H1 (cell line): ENCODE results near the gene KLHL29. TPM values are rescaled to one million over a fixed set of nuclear protein-coding genes. Genes with fewer than 3 reads are reported as not detected.

Source experiments
- CTCF ChIA-PET: fragments of 300-600 bp; sonication (Branson Sonifier 250); formaldehyde crosslinking; loops from one replicate; lab custom pipeline; 2021; ENCODE audit not compliant: partially characterized antibody; lab: Charles Lee
- POLR2A ChIA-PET: fragments of 300-600 bp; sonication (Branson Sonifier 250); formaldehyde crosslinking; loops from one replicate; lab custom pipeline; 2021; ENCODE audit warnings: inconsistent platforms; ENCODE audit not compliant: partially characterized antibody; lab: Charles Lee
- DNase-seq, 2 experiments: peaks; one replicate each; pipeline versions ENCODE4 v3.0.0 to v3.0.0-alpha.2; 2010 to 2022; ENCODE audit warnings: low spot score in 2 of 2, low read depth in 1 of 2, mixed read lengths in 1 of 2
- FAIRE-seq: peaks from 2 replicates; lab custom pipeline; 2011; peaks lifted over from hg19 to GRCh38; lab: Jason Lieb, UNC
- H2AFZ ChIP-seq: 2 replicates; pipeline ENCODE4 v1.8.1; 2012; ENCODE audit warnings: low read length, inconsistent platforms
- H2AK5ac ChIP-seq: 2 replicates; pipeline ENCODE4 v1.6.1; 2013; ENCODE audit warnings: low read depth, low read length
- H2BK120ac ChIP-seq: replicated peaks from 2 replicates; pipeline ENCODE3; 2013; ENCODE audit warnings: low read depth, low read length, inconsistent platforms
- H2BK12ac ChIP-seq: 2 replicates; pipeline ENCODE4 v1.6.1; 2013; ENCODE audit warnings: low read depth, low read length
- H2BK15ac ChIP-seq: 2 replicates; pipeline ENCODE4 v1.6.1; 2013; ENCODE audit warnings: low read length
- H2BK20ac ChIP-seq: 2 replicates; pipeline ENCODE4 v1.6.1; 2013; ENCODE audit warnings: low read length
- H2BK5ac ChIP-seq: 2 replicates; pipeline ENCODE4 v1.6.1; 2013; ENCODE audit warnings: low read depth, low read length
- H3K14ac ChIP-seq: 2 replicates; pipeline ENCODE4 v1.6.1; 2013; ENCODE audit warnings: inconsistent platforms; ENCODE audit not compliant: insufficient read length
- H3K18ac ChIP-seq: 2 replicates; pipeline ENCODE4 v1.6.1; 2013; ENCODE audit warnings: low read length; ENCODE audit errors: extremely low read depth
- H3K23ac ChIP-seq: 2 replicates; pipeline ENCODE4 v1.6.1; 2013; ENCODE audit warnings: inconsistent platforms; ENCODE audit not compliant: insufficient read length
- H3K23me2 ChIP-seq: 2 replicates; pipeline ENCODE4 v1.6.1; 2013; ENCODE audit warnings: low read depth, low read length
- H3K27ac ChIP-seq: 2 replicates; pipeline ENCODE4 v1.6.1; 2011; ENCODE audit warnings: low read depth, low read length, inconsistent platforms
- H3K27me3 ChIP-seq, 4 experiments: replicated peaks in 1 of 4; 1 replicate in 1 of 4; 2 replicates in 3 of 4; pipeline versions ENCODE4 v1.6.1 to v1.8.1; 2011 to 2013; ENCODE audit warnings: low read length in 3 of 4, mild to moderate bottlenecking in 3 of 4, inconsistent platforms in 2 of 4, mixed read lengths in 2 of 4, moderate library complexity in 1 of 4; ENCODE audit not compliant: control insufficient read depth in 3 of 4, insufficient read depth in 3 of 4; ENCODE audit errors: extremely low read depth in 1 of 4
- H3K36me3 ChIP-seq, 4 experiments: 2 replicates each; pipeline versions ENCODE4 v1.6.1 to v1.8.1; 2011 to 2013; ENCODE audit warnings: mild to moderate bottlenecking in 4 of 4, low read length in 3 of 4, moderate library complexity in 2 of 4, control low read depth in 1 of 4, inconsistent platforms in 1 of 4; ENCODE audit not compliant: insufficient read depth in 4 of 4, control insufficient read depth in 2 of 4
- H3K4ac ChIP-seq: replicated peaks from 2 replicates; pipeline ENCODE3; 2013; ENCODE audit warnings: low read length, low read depth, mixed read lengths, inconsistent platforms; ENCODE audit not compliant: insufficient read length
- H3K4me1 ChIP-seq, 4 experiments: replicated peaks in 1 of 4; 1 replicate in 1 of 4; 2 replicates in 3 of 4; pipeline versions ENCODE4 v1.6.1 to v1.8.1; 2011 to 2013; ENCODE audit warnings: low read length in 3 of 4, inconsistent platforms in 2 of 4, mixed read lengths in 1 of 4; ENCODE audit not compliant: insufficient read depth in 4 of 4, control insufficient read depth in 3 of 4
- H3K4me2 ChIP-seq, 2 experiments: 2 replicates each; pipeline versions ENCODE4 v1.6.1 to v1.8.1; 2011 to 2013; ENCODE audit warnings: low read depth in 2 of 2, low read length in 2 of 2, control low read depth in 1 of 2, inconsistent platforms in 1 of 2, mild to moderate bottlenecking in 1 of 2; ENCODE audit not compliant: insufficient read depth in 1 of 2
- H3K4me3 ChIP-seq, 4 experiments: fragments of 200-600, 300-600 bp in 1 of 4; sonication (generic), shearing (Covaris generic), sonication (Bioruptor Twin) in 1 of 4; 2 replicates each; pipeline versions ENCODE4 v1.5.1 to v1.8.1; 2011 to 2016; ENCODE audit warnings: low read length in 4 of 4, low read depth in 3 of 4, control low read depth in 2 of 4, inconsistent platforms in 2 of 4, mild to moderate bottlenecking in 2 of 4, mixed read lengths in 1 of 4, moderate library complexity in 1 of 4; ENCODE audit not compliant: insufficient read depth in 2 of 4; ENCODE audit errors: extremely low read depth in 1 of 4
- H3K56ac ChIP-seq: replicated peaks from 2 replicates; pipeline ENCODE3; 2013; ENCODE audit warnings: low read depth, mild to moderate bottlenecking, mixed read lengths, low read length, inconsistent platforms; ENCODE audit not compliant: insufficient read length
- H3K79me1 ChIP-seq: 2 replicates; pipeline ENCODE4 v1.6.1; 2013; ENCODE audit warnings: low read depth, low read length, control low read depth
- H3K79me2 ChIP-seq, 2 experiments: 2 replicates each; pipeline versions ENCODE4 v1.6.1 to v1.8.1; 2012 to 2013; ENCODE audit warnings: low read length in 2 of 2, mild to moderate bottlenecking in 2 of 2, inconsistent platforms in 1 of 2; ENCODE audit not compliant: insufficient read depth in 2 of 2, control insufficient read depth in 1 of 2
- H3K9ac ChIP-seq, 4 experiments: replicated peaks in 1 of 4; 1 replicate in 1 of 4; 2 replicates in 3 of 4; pipeline versions ENCODE4 v1.6.1 to v1.8.1; 2011 to 2013; ENCODE audit warnings: low read depth in 3 of 4, low read length in 3 of 4, control low read depth in 2 of 4, mild to moderate bottlenecking in 2 of 4, moderate library complexity in 2 of 4, inconsistent platforms in 1 of 4; ENCODE audit errors: extremely low read depth in 1 of 4
- H3K9me3 ChIP-seq, 2 experiments: 2 replicates each; pipeline versions ENCODE4 v1.6.1 to v1.8.1; 2012 to 2013; ENCODE audit warnings: mild to moderate bottlenecking in 2 of 2, moderate library complexity in 2 of 2, control low read depth in 1 of 2, inconsistent platforms in 1 of 2, low read depth in 1 of 2, low read length in 1 of 2, mixed read lengths in 1 of 2; ENCODE audit not compliant: insufficient read depth in 2 of 2
- H4K20me1 ChIP-seq, 2 experiments: replicated peaks in 1 of 2; 2 replicates each; pipeline versions ENCODE3 to v1.8.1; 2011 to 2013; ENCODE audit warnings: inconsistent platforms in 2 of 2, low read length in 2 of 2, mild to moderate bottlenecking in 1 of 2; ENCODE audit not compliant: insufficient read depth in 2 of 2, control insufficient read depth in 1 of 2
- H4K5ac ChIP-seq: 2 replicates; pipeline ENCODE4 v1.6.1; 2013; ENCODE audit warnings: low read length, low read depth, mixed read lengths, inconsistent platforms; ENCODE audit not compliant: insufficient read length
- H4K8ac ChIP-seq: 2 replicates; pipeline ENCODE4 v1.8.0; 2013; ENCODE audit warnings: mild to moderate bottlenecking, moderate library complexity, low read length, inconsistent platforms; ENCODE audit not compliant: insufficient read depth; ENCODE audit errors: extremely low read depth
- H4K91ac ChIP-seq: replicated peaks from 2 replicates; pipeline ENCODE3; 2013; ENCODE audit warnings: low read length, mixed read lengths, inconsistent platforms; ENCODE audit not compliant: insufficient read length
- CTBP2 ChIP-seq: IDR thresholded peaks from 2 replicates; pipeline ENCODE4 v1.7.0; 2011; ENCODE audit warnings: borderline replicate concordance, mild to moderate bottlenecking, moderate library complexity, mixed read lengths, low read length; ENCODE audit not compliant: insufficient read depth, insufficient read length
- CTCF ChIP-seq, 3 experiments: IDR thresholded peaks; 1 replicate in 2 of 3; 2 replicates in 1 of 3; pipeline versions ENCODE4 v1.5.1 to v1.6.1; 2011; ENCODE audit warnings: low read length in 3 of 3, mild to moderate bottlenecking in 3 of 3, inconsistent platforms in 2 of 3, low read depth in 1 of 3, moderate library complexity in 1 of 3; ENCODE audit not compliant: insufficient read depth in 1 of 3; ENCODE audit errors: control extremely low read depth in 1 of 3
- EZH2 ChIP-seq: fragments of 200-600 bp; sonication (generic); IDR thresholded peaks from 2 replicates; pipeline ENCODE4 v1.7.1; 2012; ENCODE audit warnings: low read depth, mild to moderate bottlenecking, moderate library complexity, low read length, inconsistent platforms; ENCODE audit not compliant: severe bottlenecking
- JUND ChIP-seq: IDR thresholded peaks from 2 replicates; pipeline ENCODE4 v1.6.1; 2011; ENCODE audit warnings: mild to moderate bottlenecking, improper control_type of control experiment, low read length
- MAX ChIP-seq: IDR thresholded peaks from 2 replicates; pipeline ENCODE4 v1.6.1; 2012; ENCODE audit warnings: inconsistent platforms
- POLR2AphosphoS5 ChIP-seq: IDR thresholded peaks from 2 replicates; pipeline ENCODE4 v1.6.1; 2011; ENCODE audit warnings: low read depth, low read length
- SIX5 ChIP-seq: IDR thresholded peaks from 2 replicates; pipeline ENCODE4 v1.6.1; 2011; ENCODE audit warnings: mild to moderate bottlenecking, low read depth, low read length
- SP1 ChIP-seq: IDR thresholded peaks from 2 replicates; pipeline ENCODE4 v1.6.1; 2011; ENCODE audit warnings: low read depth, low read length
- SUZ12 ChIP-seq: fragments of 200-600 bp; sonication (generic); IDR thresholded peaks from 2 replicates; pipeline ENCODE4 v1.6.1; 2012; ENCODE audit warnings: mild to moderate bottlenecking, inconsistent platforms, low read length, moderate library complexity, mixed read lengths
- TBP ChIP-seq: IDR thresholded peaks from 2 replicates; pipeline ENCODE4 v1.6.1; 2011; ENCODE audit warnings: low read depth, low read length, improper control_type of control experiment
- TCF12 ChIP-seq: IDR thresholded peaks from 2 replicates; pipeline ENCODE4 v1.6.1; 2011; ENCODE audit warnings: low read depth, mild to moderate bottlenecking, low read length
- TEAD4 ChIP-seq: IDR thresholded peaks from 2 replicates; pipeline ENCODE4 v1.6.1; 2012; ENCODE audit warnings: low read depth, low read length, inconsistent platforms, mixed read lengths
- WGBS, 2 experiments: shearing (Covaris generic) in 1 of 2; methylation state at CpG; one replicate each; pipeline versions ENCODE4 v1.1.6 to v1.1.7; 2013 to 2015; ENCODE audit warnings: low lambda C conversion rate in 2 of 2, mixed read lengths in 2 of 2, inconsistent platforms in 1 of 2, low coverage in 1 of 2, missing lambda C conversion rate in 1 of 2; ENCODE audit not compliant: insufficient replicate concordance in 2 of 2, insufficient coverage in 1 of 2, insufficient read length in 1 of 2; ENCODE audit errors: extremely low coverage in 1 of 2, missing lambda C conversion rate in 1 of 2; 5-methylcytosine and 5-hydroxymethylcytosine counted together
- polyA plus RNA-seq, 7 experiments: library from polyadenylated mRNA; depleted of rRNA in 3 of 7; stranded (reverse) in 5 of 7; unstranded in 2 of 7; fragments of >200 nt in 5 of 7; fragments of 200-250 nt in 2 of 7; gene quantifications; 1 replicate in 5 of 7; 2 replicates in 1 of 7; 4 replicates in 1 of 7; pipeline versions ENCODE4 v1.2.1 to v1.2.3, GENCODE V29; 2011 to 2013; ENCODE audit warnings: missing spikeins in 2 of 7, mixed read lengths in 2 of 7
- total RNA-seq: library from RNA; stranded (reverse); fragmentation: NEBNext Ultra II Directional; extraction: Animal tissue kit (Norgen Biotek cat#: 25700); gene quantifications from 2 replicates; pipeline ENCODE4 v1.2.1, GENCODE V29; 2021

KLHL29 gene
- total and polyA plus RNA-seq, 2 of the 8 experiments (the other 6 are each of a cell fraction or from before 2014, with no cell fraction given) = 1.1 to 4.7 TPM

GRCh38 chr2:23363268-23363667 is 21.7 kb upstream of the KLHL29 start:
- Histone ChIP-seq H3K23me2 (no peaks in the 10 kb centered on the region), H3K4me1 (no peaks in the 10 kb centered on the region; a peak in 1 of 7 replicates), H3K27me3 (peaks cover 0 to 14% (median 11%) of the 10 kb centered on the region in 4 experiments; a peak in 5 of 7 replicates), H2AK5ac (no peak overlapping the region), H3K9ac (no peak overlapping the region), H3K23ac (no peak overlapping the region), H4K20me1 (no peaks in the 10 kb centered on the region), H3K79me2 (no peaks in the 10 kb centered on the region), H2BK15ac (no peak overlapping the region), H3K4me2 (no peak overlapping the region), H4K5ac (no peak overlapping the region), H3K4me3 (no peak overlapping the region), H3K56ac (no peak overlapping the region), H2BK20ac (no peak overlapping the region), H3K36me3 (no peaks in the 10 kb centered on the region), H4K91ac (no peak overlapping the region), H3K9me3 (no peaks in the 10 kb centered on the region), H2BK12ac (no peak overlapping the region), H3K4ac (no peak overlapping the region), H3K79me1 (no peaks in the 10 kb centered on the region), H3K14ac (no peak overlapping the region), H3K18ac (no peak overlapping the region), H2BK5ac (no peak overlapping the region), H4K8ac (no peak overlapping the region), H2AFZ (no peak overlapping the region), H3K27ac (no peak overlapping the region), H2BK120ac (no peak overlapping the region)
- 80% methylated on average over 1 of the region's 1 CpG; no CpG with 5 or more reads in 1 of the 2 experiments for WGBS, 2 experiments
- ChIA-PET CTCF (interaction anchor here (0.5 to 1.5 kb wide), 6 partner anchors 9 to 91 kb away, joined by 3 to 7 read pairs (median 4); no protein-coding TSS in a partner anchor), POLR2A (interaction anchor here (0.7 kb wide), 1 partner anchor 157 kb away, joined by 3 read pairs; no protein-coding TSS in a partner anchor)
- FAIRE-seq (no peak), DNase-seq (no peak)
- TF ChIP-seq POLR2AphosphoS5 (no peak), JUND (no peak), SUZ12 (no peak), TEAD4 (no peak), CTCF (IDR thresholded peaks at IDR 0.05; ENCODE audit: control extremely low read depth in 1 of 3, insufficient read depth in 1 of 3, low read depth in 1 of 3, low read length in 3 of 3) (no peak), EZH2 (no peak), TCF12 (no peak), CTBP2 (no peak), TBP (no peak), MAX (no peak), SP1 (no peak), SIX5 (no peak)
